A549 (cell line): ENCODE data around the gene RAP1A.

ENCODE experiments used
- BHLHE40 ChIP-seq: IDR thresholded peaks from 2 replicates; pipeline ENCODE4 v1.6.1; 2012; ENCODE audit warnings: low read depth, low read length, inconsistent platforms
- CEBPB ChIP-seq, 2 experiments: fragments of >200 bp in 1 of 2; sonication (Bioruptor Twin) in 1 of 2; formaldehyde crosslinking in 1 of 2; IDR thresholded peaks; 2 replicates each; pipeline ENCODE4 v1.6.1; 2012 to 2016
- RNF2 ChIP-seq: fragments of 200-600 bp; sonication (generic); IDR thresholded peaks from 2 replicates; pipeline ENCODE4 v1.6.1; 2016; ENCODE audit warnings: low read depth, mild to moderate bottlenecking, antibody characterized with exemption, moderate library complexity, borderline replicate concordance
- TF ChIP-seq, protein P1 (sequence below): fragments of >200 bp; sonication (Bioruptor Twin); formaldehyde crosslinking; IDR thresholded peaks from 3 replicates; pipeline ENCODE4 v1.5.1; 2016
- TF ChIP-seq, protein P2 (sequence below): fragments of >200 bp; sonication (Bioruptor Twin); formaldehyde crosslinking; IDR thresholded peaks from 3 replicates; pipeline ENCODE4 v1.6.1; 2016
- TF ChIP-seq, protein P3 (sequence below): IDR thresholded peaks from 2 replicates; pipeline ENCODE4 v1.6.1; 2012

DNA sequence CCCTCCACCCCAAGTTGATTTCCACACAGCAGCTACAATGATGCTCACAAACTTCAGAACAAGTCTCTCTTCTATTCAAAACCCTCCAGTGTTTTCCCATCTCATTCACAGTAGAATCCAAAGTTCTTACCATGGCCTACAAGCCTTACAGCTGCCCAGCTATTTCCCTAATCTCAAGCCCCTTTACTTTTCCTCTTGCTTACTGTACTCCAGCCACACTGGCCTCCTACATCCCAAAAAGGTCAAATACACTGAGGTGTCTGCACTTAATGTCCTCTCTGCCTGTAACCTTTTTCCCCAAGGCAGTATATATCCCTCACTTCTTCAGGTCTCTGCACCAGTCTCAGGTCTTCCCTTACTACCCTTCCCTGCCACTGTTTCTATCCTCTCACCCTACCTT, 2.6 kb downstream of the RAP1A start:
- TF ChIP-seq, protein P1, sequence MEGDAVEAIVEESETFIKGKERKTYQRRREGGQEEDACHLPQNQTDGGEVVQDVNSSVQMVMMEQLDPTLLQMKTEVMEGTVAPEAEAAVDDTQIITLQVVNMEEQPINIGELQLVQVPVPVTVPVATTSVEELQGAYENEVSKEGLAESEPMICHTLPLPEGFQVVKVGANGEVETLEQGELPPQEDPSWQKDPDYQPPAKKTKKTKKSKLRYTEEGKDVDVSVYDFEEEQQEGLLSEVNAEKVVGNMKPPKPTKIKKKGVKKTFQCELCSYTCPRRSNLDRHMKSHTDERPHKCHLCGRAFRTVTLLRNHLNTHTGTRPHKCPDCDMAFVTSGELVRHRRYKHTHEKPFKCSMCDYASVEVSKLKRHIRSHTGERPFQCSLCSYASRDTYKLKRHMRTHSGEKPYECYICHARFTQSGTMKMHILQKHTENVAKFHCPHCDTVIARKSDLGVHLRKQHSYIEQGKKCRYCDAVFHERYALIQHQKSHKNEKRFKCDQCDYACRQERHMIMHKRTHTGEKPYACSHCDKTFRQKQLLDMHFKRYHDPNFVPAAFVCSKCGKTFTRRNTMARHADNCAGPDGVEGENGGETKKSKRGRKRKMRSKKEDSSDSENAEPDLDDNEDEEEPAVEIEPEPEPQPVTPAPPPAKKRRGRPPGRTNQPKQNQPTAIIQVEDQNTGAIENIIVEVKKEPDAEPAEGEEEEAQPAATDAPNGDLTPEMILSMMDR, result no peak
- TF ChIP-seq RNF2 (no peak), BHLHE40 (no peak), CEBPB (IDR thresholded peaks at IDR 0.05) (no peak)
- TF ChIP-seq, protein P2, sequence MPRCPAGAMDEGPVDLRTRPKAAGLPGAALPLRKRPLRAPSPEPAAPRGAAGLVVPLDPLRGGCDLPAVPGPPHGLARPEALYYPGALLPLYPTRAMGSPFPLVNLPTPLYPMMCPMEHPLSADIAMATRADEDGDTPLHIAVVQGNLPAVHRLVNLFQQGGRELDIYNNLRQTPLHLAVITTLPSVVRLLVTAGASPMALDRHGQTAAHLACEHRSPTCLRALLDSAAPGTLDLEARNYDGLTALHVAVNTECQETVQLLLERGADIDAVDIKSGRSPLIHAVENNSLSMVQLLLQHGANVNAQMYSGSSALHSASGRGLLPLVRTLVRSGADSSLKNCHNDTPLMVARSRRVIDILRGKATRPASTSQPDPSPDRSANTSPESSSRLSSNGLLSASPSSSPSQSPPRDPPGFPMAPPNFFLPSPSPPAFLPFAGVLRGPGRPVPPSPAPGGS, result no peak
- TF ChIP-seq, protein P3, sequence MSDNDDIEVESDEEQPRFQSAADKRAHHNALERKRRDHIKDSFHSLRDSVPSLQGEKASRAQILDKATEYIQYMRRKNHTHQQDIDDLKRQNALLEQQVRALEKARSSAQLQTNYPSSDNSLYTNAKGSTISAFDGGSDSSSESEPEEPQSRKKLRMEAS, result no peak
